Measurements from ENCODE around the gene SPDYC. TPM values are rescaled to one million over a fixed set of nuclear protein-coding genes. Genes with fewer than 3 reads are reported as not detected.

SPDYC gene
- total and polyA plus RNA-seq, 2 experiments from 2014 or later = not detected

- Histone ChIP-seq H3K27ac (peak within 1 kb of the TSS; percentile 96), H3K9me2 (replicated peaks; ENCODE audit: insufficient read depth) (no peaks in the 10 kb centered on the region), H3K79me2 (peaks cover 53% of the 10 kb centered on the region), H3K4me1 (ENCODE audit: insufficient read depth) (peaks cover 12% of the 10 kb centered on the region), H3K4me3 (peak within 1 kb of the TSS; percentile 60), H3K27me3 (no peaks in the 10 kb centered on the region), H3K36me3 (replicated peaks; ENCODE audit: insufficient read depth, low read depth) (peaks cover 2% of the 10 kb centered on the region), H4K20me1 (ENCODE audit: insufficient read depth, poor library complexity, severe bottlenecking) (no peaks in the 10 kb centered on the region), H2AFZ (peak within 1 kb of the TSS; percentile 77), H3K9me3 (ENCODE audit: low read depth) (no peaks in the 10 kb centered on the region), H3K4me2 (peak within 1 kb of the TSS; percentile 89)
- under 1% methylated on average over 64 of the region's 64 CpGs for WGBS (ENCODE audit: low lambda C conversion rate, missing lambda C conversion rate)
- TF ChIP-seq CTCF (IDR thresholded peaks at IDR 0.05; ENCODE audit: poor library complexity) (no peak), EZH2 (IDR thresholded peaks at IDR 0.05; ENCODE audit: borderline replicate concordance) (no peak), EZH2phosphoT487 (IDR thresholded peaks at IDR 0.05; ENCODE audit: low read depth, severe bottlenecking, unreplicated experiment) (no peak)
- DNase-seq (ENCODE audit: low spot score) = peak; percentile 100
These were observed 48.0 kb upstream of the SPDYC start, which contains the start of the genes FAU and MRPL49 for GRCh38 chr11:65121865-65122696. Gene FAU (minus strand): TSS chr11:65122134. CDS start chr11:65121813, 321 bp downstream. Gene MRPL49 (plus strand): TSS chr11:65122321. CDS start chr11:65122347, 26 bp downstream.

- 93% methylated on average over 5 of the region's 5 CpGs for WGBS (ENCODE audit: low lambda C conversion rate, missing lambda C conversion rate)
These were observed 45.4 kb upstream of the SPDYC start for GRCh38 chr11:65124480-65125196.

More at GRCh38 chr11:65124480-65125196, 45.4 kb upstream of the SPDYC start:
- Histone ChIP-seq H2AFZ (no peak overlapping the region), H3K36me3 (replicated peaks; ENCODE audit: insufficient read depth, low read depth) (peaks cover 2% of the 10 kb centered on the region), H3K4me3 (no peak overlapping the region), H3K4me1 (ENCODE audit: insufficient read depth) (peaks cover 12% of the 10 kb centered on the region), H4K20me1 (ENCODE audit: insufficient read depth, poor library complexity, severe bottlenecking) (no peaks in the 10 kb centered on the region), H3K79me2 (peaks cover 46% of the 10 kb centered on the region), H3K9me2 (replicated peaks; ENCODE audit: insufficient read depth) (no peaks in the 10 kb centered on the region), H3K27me3 (no peaks in the 10 kb centered on the region), H3K27ac (no peak overlapping the region), H3K9me3 (ENCODE audit: low read depth) (no peaks in the 10 kb centered on the region), H3K4me2 (no peak overlapping the region)
- DNase-seq (ENCODE audit: low spot score) = no peak
- TF ChIP-seq CTCF (IDR thresholded peaks at IDR 0.05; ENCODE audit: poor library complexity) (no peak), EZH2 (IDR thresholded peaks at IDR 0.05; ENCODE audit: borderline replicate concordance) (no peak), EZH2phosphoT487 (IDR thresholded peaks at IDR 0.05; ENCODE audit: low read depth, severe bottlenecking, unreplicated experiment) (no peak)

Measured in hepatocyte (in vitro differentiated cells).